ENCODE data around the gene ZEB1.

- TF ChIP-seq CHD4 (IDR thresholded peaks at IDR 0.05; ENCODE audit: borderline replicate concordance, low read length), result no peak
- TF ChIP-seq CTCF (CRISPR knock-in tag; IDR thresholded peaks at IDR 0.05), result no peak
- TF ChIP-seq PAWR (CRISPR knock-in tag; IDR thresholded peaks at IDR 0.05; ENCODE audit: borderline replicate concordance), result no peak
- no peak for TF ChIP-seq POLR2A (IDR thresholded peaks at IDR 0.05; ENCODE audit: insufficient read depth in 1 of 2, low read depth in 2 of 2, low read length in 2 of 2)
- TF ChIP-seq PLRG1 (conservative IDR thresholded peaks at IDR 0.05), result no peak
- TF ChIP-seq, protein P1, sequence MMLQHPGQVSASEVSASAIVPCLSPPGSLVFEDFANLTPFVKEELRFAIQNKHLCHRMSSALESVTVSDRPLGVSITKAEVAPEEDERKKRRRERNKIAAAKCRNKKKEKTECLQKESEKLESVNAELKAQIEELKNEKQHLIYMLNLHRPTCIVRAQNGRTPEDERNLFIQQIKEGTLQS (CRISPR knock-in tag; IDR thresholded peaks at IDR 0.05), result no peak
- no peak for TF ChIP-seq KDM5B (CRISPR knock-in tag; IDR thresholded peaks at IDR 0.05; ENCODE audit: borderline replicate concordance)
- no peak for TF ChIP-seq POLR2AphosphoS5 (IDR thresholded peaks at IDR 0.05; ENCODE audit: low read depth, low read length)
- TF ChIP-seq SNRNP70 (IDR thresholded peaks at IDR 0.05; ENCODE audit: low read depth, low read length), result no peak
- no peak for TF ChIP-seq ZKSCAN1 (IDR thresholded peaks at IDR 0.05; ENCODE audit: low read length)
- no peak for TF ChIP-seq ETV6 (CRISPR knock-in tag; conservative IDR thresholded peaks at IDR 0.05)
- no peak for TF ChIP-seq BCL6 (CRISPR knock-in tag; IDR thresholded peaks at IDR 0.05)
Observed at GRCh38 chr10:31464552-31464951, 145.5 kb downstream of the ZEB1 start.
